ENCODE data around the gene RNU1-3.
"Not testable (repeated sequence)": the region's sequence is repeated elsewhere in the genome, so short reads cannot be mapped to it uniquely, and the experiment has no call there.

GRCh38 chr1:16703141-16703540 lies 36.4 kb upstream of the RNU1-3 start:
- not testable (repeated sequence) for TF ChIP-seq POLR2AphosphoS5, POLR2A, SPI1, TAF1 (IDR thresholded peaks at IDR 0.05; ENCODE audit: low read depth, low read length)
